GM23338 (cell line): ENCODE results near the gene RBFOX1. TPM values are rescaled to one million over a fixed set of nuclear protein-coding genes. Genes with fewer than 3 reads are reported as not detected.

Source experiments
- ATAC-seq: fragments of 200-7000 bp; cut with Tn5 transposase; 3 replicates; pipeline ENCODE4 v1.9.1; 2020
- DNase-seq: peaks from one replicate; pipeline ENCODE4 v3.0.0-alpha.2; 2015; ENCODE audit warnings: low spot score
- H2AFZ ChIP-seq: fragments of 200-600 bp; sonication (generic); 2 replicates; pipeline ENCODE4 v1.8.0; 2016; ENCODE audit warnings: antibody characterized with exemption, mild to moderate bottlenecking, moderate library complexity
- H3F3A ChIP-seq: fragments of 200-600 bp; sonication (generic); replicated peaks from 2 replicates; pipeline ENCODE4 v1.8.0; 2017; ENCODE audit warnings: antibody characterized with exemption, mixed run types, low read depth
- H3K27ac ChIP-seq: fragments of 200-600 bp; sonication (generic); 2 replicates; pipeline ENCODE4 v1.6.1; 2016; ENCODE audit warnings: low read depth
- H3K27me3 ChIP-seq: fragments of 200-600 bp; sonication (generic); 2 replicates; pipeline ENCODE4 v1.8.0; 2016; ENCODE audit warnings: mild to moderate bottlenecking, mixed run types, moderate library complexity; ENCODE audit not compliant: insufficient read depth
- H3K36me3 ChIP-seq: fragments of 200-600 bp; sonication (generic); 2 replicates; pipeline ENCODE4 v1.8.0; 2016; ENCODE audit warnings: mild to moderate bottlenecking; ENCODE audit not compliant: insufficient read depth
- H3K4me1 ChIP-seq: fragments of 200-600 bp; sonication (generic); 2 replicates; pipeline ENCODE4 v1.8.0; 2016; ENCODE audit warnings: mild to moderate bottlenecking, moderate library complexity; ENCODE audit not compliant: insufficient read depth
- H3K4me2 ChIP-seq: fragments of 200-600 bp; sonication (generic); 2 replicates; pipeline ENCODE4 v1.7.1; 2017; ENCODE audit warnings: mixed run types
- H3K4me3 ChIP-seq: fragments of 200-600 bp; sonication (generic); 2 replicates; pipeline ENCODE4 v1.6.1; 2016; ENCODE audit warnings: mixed run types
- H3K79me2 ChIP-seq: fragments of 200-600 bp; sonication (generic); replicated peaks from 2 replicates; pipeline ENCODE4 v1.8.0; 2017; ENCODE audit warnings: mild to moderate bottlenecking; ENCODE audit not compliant: insufficient read depth
- H3K9me2 ChIP-seq: fragments of 200-600 bp; sonication (generic); 2 replicates; pipeline ENCODE4 v1.8.0; 2017; ENCODE audit not compliant: insufficient read depth
- H4K20me1 ChIP-seq: fragments of 200-600 bp; sonication (generic); replicated peaks from 2 replicates; pipeline ENCODE4 v1.8.0; 2017; ENCODE audit warnings: mild to moderate bottlenecking; ENCODE audit not compliant: insufficient read depth
- H3K27ac Mint-ChIP-seq: 2 replicates; pipeline ENCODE4 v1.8.0; 2020; ENCODE audit warnings: inconsistent platforms, mild to moderate bottlenecking, moderate library complexity, mixed read lengths
- H3K27me3 Mint-ChIP-seq: 3 replicates; pipeline ENCODE4 v1.8.0; 2022; ENCODE audit warnings: low read depth, mild to moderate bottlenecking, moderate library complexity, mixed read lengths, inconsistent platforms; ENCODE audit not compliant: insufficient read depth, poor library complexity
- H3K36me3 Mint-ChIP-seq: 3 replicates; pipeline ENCODE4 v1.8.0; 2021; ENCODE audit warnings: low read depth, mild to moderate bottlenecking, inconsistent platforms, moderate library complexity, mixed read lengths
- H3K4me1 Mint-ChIP-seq: 3 replicates; pipeline ENCODE4 v1.8.0; 2020; ENCODE audit warnings: mild to moderate bottlenecking, inconsistent platforms, mixed read lengths
- H3K4me3 Mint-ChIP-seq: 3 replicates; pipeline ENCODE4 v1.8.0; 2021; ENCODE audit warnings: moderate library complexity, mild to moderate bottlenecking, inconsistent platforms, mixed read lengths
- H3K9me3 Mint-ChIP-seq: 3 replicates; pipeline ENCODE4 v1.8.0; 2020; ENCODE audit warnings: moderate library complexity, mild to moderate bottlenecking, inconsistent platforms, mixed read lengths
- CREB1 ChIP-seq: fragments of 250-450 bp; sonication (Bioruptor Pico); IDR thresholded peaks from 2 replicates; pipeline ENCODE4 v1.5.0; 2020; ENCODE audit warnings: low read depth, mild to moderate bottlenecking, moderate library complexity
- ETS1 ChIP-seq: IDR thresholded peaks from 2 replicates; pipeline ENCODE4 v1.6.1; 2016; ENCODE audit warnings: antibody characterized with exemption
- EZH2 ChIP-seq: fragments of 200-600 bp; sonication (generic); IDR thresholded peaks from one replicate; pipeline ENCODE4 v1.8.0; 2017; ENCODE audit warnings: antibody characterized with exemption, mild to moderate bottlenecking, low read depth; ENCODE audit not compliant: unreplicated experiment
- EZH2phosphoT487 ChIP-seq: fragments of 200-600 bp; sonication (generic); IDR thresholded peaks from one replicate; pipeline ENCODE4 v1.8.1; 2018; ENCODE audit warnings: antibody characterized with exemption; ENCODE audit not compliant: unreplicated experiment
- JUNB ChIP-seq: IDR thresholded peaks from one replicate; pipeline ENCODE4 v1.6.1; 2016; ENCODE audit warnings: antibody characterized with exemption; ENCODE audit not compliant: unreplicated experiment
- NANOG ChIP-seq: IDR thresholded peaks from 2 replicates; pipeline ENCODE4 v1.6.1; 2016; ENCODE audit warnings: antibody characterized with exemption, borderline replicate concordance
- POLR2AphosphoS5 ChIP-seq: IDR thresholded peaks from 2 replicates; pipeline ENCODE4 v1.6.1; 2016; ENCODE audit warnings: antibody characterized with exemption, low read depth
- REST ChIP-seq: IDR thresholded peaks from one replicate; pipeline ENCODE4 v1.6.1; 2018; ENCODE audit warnings: antibody characterized with exemption; ENCODE audit not compliant: unreplicated experiment
- STAT1 ChIP-seq: IDR thresholded peaks from one replicate; pipeline ENCODE4 v1.6.1; 2016; ENCODE audit warnings: antibody characterized with exemption; ENCODE audit not compliant: unreplicated experiment
- ZNF114 ChIP-seq: fragments of 250-450 bp; sonication (Bioruptor Pico); IDR thresholded peaks from 2 replicates; pipeline ENCODE4 v1.5.0; 2020; ENCODE audit warnings: mild to moderate bottlenecking, moderate library complexity
- ZNF331 ChIP-seq: fragments of 250-450 bp; sonication (Bioruptor Pico); IDR thresholded peaks from 2 replicates; pipeline ENCODE4 v1.5.0; 2020; ENCODE audit warnings: low read depth, mild to moderate bottlenecking, moderate library complexity
- ZNF462 ChIP-seq: fragments of 250-450 bp; sonication (Bioruptor Pico); IDR thresholded peaks from 2 replicates; pipeline ENCODE4 v1.5.0; 2020; ENCODE audit warnings: mild to moderate bottlenecking, moderate library complexity
- polyA plus RNA-seq: library from polyadenylated mRNA; unstranded; fragments of >200 nt; fragmentation: Nextera tagmentation; extraction: Ambion mirVana; gene quantifications from 2 replicates; pipeline ENCODE4 v1.2.1, GENCODE V29; 2016
- total RNA-seq: library from RNA; depleted of rRNA; stranded (reverse); fragments of >200 nt; shearing (Covaris generic); gene quantifications from 2 replicates; pipeline ENCODE4 v1.2.3, GENCODE V29; 2014
- TF ChIP-seq, protein P1 (sequence below), 2 experiments: fragments of 200-600 bp in 1 of 2; sonication (generic) in 1 of 2; conservative IDR thresholded peaks; 2 replicates each; pipeline versions ENCODE4 v1.5.1 to v1.6.1; 2016 to 2017; ENCODE audit warnings: antibody characterized with exemption in 2 of 2, low read depth in 2 of 2, mild to moderate bottlenecking in 2 of 2, moderate library complexity in 1 of 2

Gene RBFOX1
- total and polyA plus RNA-seq, 2 experiments from 2014 or later, result 2.5 to 3.6 TPM

- Mint-ChIP-seq H3K36me3 (no peaks in the 10 kb centered on the region), H3K27ac (no peak overlapping the region), H3K4me1 (no peaks in the 10 kb centered on the region), H3K4me3 (no peak overlapping the region), H3K27me3 (no peaks in the 10 kb centered on the region), H3K9me3 (no peaks in the 10 kb centered on the region)
- Histone ChIP-seq H2AFZ (no peak overlapping the region), H3K9me2 (no peaks in the 10 kb centered on the region), H3K79me2 (no peaks in the 10 kb centered on the region), H3K27me3 (no peaks in the 10 kb centered on the region), H3K4me1 (no peaks in the 10 kb centered on the region), H4K20me1 (no peaks in the 10 kb centered on the region), H3K36me3 (no peaks in the 10 kb centered on the region), H3K4me2 (no peak overlapping the region), H3K27ac (no peak overlapping the region), H3K4me3 (no peak overlapping the region), H3F3A (no peaks in the 10 kb centered on the region)
- ATAC-seq (no peak), DNase-seq (no peak)
- TF ChIP-seq REST, result no peak
- TF ChIP-seq, protein P1, sequence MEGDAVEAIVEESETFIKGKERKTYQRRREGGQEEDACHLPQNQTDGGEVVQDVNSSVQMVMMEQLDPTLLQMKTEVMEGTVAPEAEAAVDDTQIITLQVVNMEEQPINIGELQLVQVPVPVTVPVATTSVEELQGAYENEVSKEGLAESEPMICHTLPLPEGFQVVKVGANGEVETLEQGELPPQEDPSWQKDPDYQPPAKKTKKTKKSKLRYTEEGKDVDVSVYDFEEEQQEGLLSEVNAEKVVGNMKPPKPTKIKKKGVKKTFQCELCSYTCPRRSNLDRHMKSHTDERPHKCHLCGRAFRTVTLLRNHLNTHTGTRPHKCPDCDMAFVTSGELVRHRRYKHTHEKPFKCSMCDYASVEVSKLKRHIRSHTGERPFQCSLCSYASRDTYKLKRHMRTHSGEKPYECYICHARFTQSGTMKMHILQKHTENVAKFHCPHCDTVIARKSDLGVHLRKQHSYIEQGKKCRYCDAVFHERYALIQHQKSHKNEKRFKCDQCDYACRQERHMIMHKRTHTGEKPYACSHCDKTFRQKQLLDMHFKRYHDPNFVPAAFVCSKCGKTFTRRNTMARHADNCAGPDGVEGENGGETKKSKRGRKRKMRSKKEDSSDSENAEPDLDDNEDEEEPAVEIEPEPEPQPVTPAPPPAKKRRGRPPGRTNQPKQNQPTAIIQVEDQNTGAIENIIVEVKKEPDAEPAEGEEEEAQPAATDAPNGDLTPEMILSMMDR (conservative IDR thresholded peaks at IDR 0.05; ENCODE audit: low read depth in 2 of 2), result no peak
- no peak for TF ChIP-seq STAT1
- no peak for TF ChIP-seq ETS1
- no peak for TF ChIP-seq CREB1
- TF ChIP-seq EZH2phosphoT487, result no peak
- TF ChIP-seq NANOG, result no peak
- TF ChIP-seq JUNB, result no peak
- no peak for TF ChIP-seq EZH2
- TF ChIP-seq ZNF331 (CRISPR knock-in tag), result no peak
- TF ChIP-seq POLR2AphosphoS5, result no peak
- no peak for TF ChIP-seq ZNF114 (CRISPR knock-in tag)
- TF ChIP-seq ZNF462 (CRISPR knock-in tag), result no peak
These were observed 222.8 kb downstream of the RBFOX1 start for GRCh38 chr16:7555459-7555858.
